Activated naive CD4-positive, alpha-beta T cell treated with anti-CD3 and anti-CD28 coated beads, Interleukin-2, amount 10 ng/mL, durations not matched to agents 7 days and 5 days (primary cell): ENCODE data around the gene LRRC15.

ENCODE experiments used
- CTCF ChIA-PET: fragments of 350-600 bp; sonication (Branson Sonifier 250); formaldehyde crosslinking; loops from one replicate; lab custom pipeline; 2021; ENCODE audit warnings: antibody characterized with exemption; lab: Charles Lee
- DNase-seq: peaks from one replicate; pipeline ENCODE4 v3.0.0-alpha.2; 2020
- H3K27ac Mint-ChIP-seq: one replicate; pipeline ENCODE4 v1.8.0; 2021; ENCODE audit warnings: mild to moderate bottlenecking, moderate library complexity, mixed read lengths
- H3K27me3 Mint-ChIP-seq: one replicate; pipeline ENCODE4 v1.8.0; 2021; ENCODE audit warnings: mild to moderate bottlenecking, mixed read lengths
- H3K36me3 Mint-ChIP-seq: one replicate; pipeline ENCODE4 v1.8.0; 2021; ENCODE audit warnings: mixed read lengths
- H3K4me1 Mint-ChIP-seq: one replicate; pipeline ENCODE4 v1.8.0; 2021; ENCODE audit warnings: mixed read lengths
- H3K4me3 Mint-ChIP-seq: one replicate; pipeline ENCODE4 v1.8.0; 2021; ENCODE audit warnings: mild to moderate bottlenecking, moderate library complexity, mixed read lengths
- H3K9me3 Mint-ChIP-seq: one replicate; pipeline ENCODE4 v1.8.0; 2021; ENCODE audit warnings: mixed read lengths

LRRC15 gene

GRCh38 chr3:194365526-194365925 is 4.0 kb downstream of the LRRC15 start:
- Mint-ChIP-seq H3K9me3 (no peaks in the 10 kb centered on the region), H3K27me3 (peaks cover 67% of the 10 kb centered on the region), H3K36me3 (no peaks in the 10 kb centered on the region), H3K27ac (no peak overlapping the region), H3K4me3 (no peak overlapping the region), H3K4me1 (no peaks in the 10 kb centered on the region)
- CTCF ChIA-PET, result no interaction called here
- no peak for DNase-seq

GRCh38 chr3:194364652-194365434 is 4.7 kb downstream of the LRRC15 start:
- H3K36me3 Mint-ChIP-seq, result no peaks in the 10 kb centered on the region
- peak overlapping the region; percentile 65 for H3K27ac Mint-ChIP-seq
- DNase-seq, result no peak
- no peak overlapping the region for H3K4me3 Mint-ChIP-seq
- H3K4me1 Mint-ChIP-seq, result no peaks in the 10 kb centered on the region
- no peaks in the 10 kb centered on the region for H3K9me3 Mint-ChIP-seq
- CTCF ChIA-PET, result interaction anchor here (1.1 kb wide), 1 partner anchor 21 kb away, joined by 6 read pairs; no protein-coding TSS in a partner anchor
- H3K27me3 Mint-ChIP-seq, result peaks cover 68% of the 10 kb centered on the region

- H3K27ac Mint-ChIP-seq, result no peak overlapping the region
- H3K36me3 Mint-ChIP-seq, result no peaks in the 10 kb centered on the region
- H3K4me1 Mint-ChIP-seq, result no peaks in the 10 kb centered on the region
- DNase-seq, result no peak
- no peaks in the 10 kb centered on the region for H3K9me3 Mint-ChIP-seq
- H3K27me3 Mint-ChIP-seq, result peaks cover 64% of the 10 kb centered on the region
- H3K4me3 Mint-ChIP-seq, result no peak overlapping the region
- CTCF ChIA-PET, result interaction anchor here (1.1 kb wide), 1 partner anchor 20 kb away, joined by 6 read pairs; no protein-coding TSS in a partner anchor
Measured at GRCh38 chr3:194364314-194364651, 5.3 kb downstream of the LRRC15 start.

- no peak overlapping the region for H3K27ac Mint-ChIP-seq
- no peak overlapping the region for H3K4me3 Mint-ChIP-seq
- no peaks in the 10 kb centered on the region for H3K9me3 Mint-ChIP-seq
- CTCF ChIA-PET, result interaction anchor here (5.5 kb wide), 1 partner anchor 16 kb away, joined by 32 read pairs; no protein-coding TSS in a partner anchor
- peaks cover 46% of the 10 kb centered on the region for H3K27me3 Mint-ChIP-seq
- no peak for DNase-seq
- H3K36me3 Mint-ChIP-seq, result no peaks in the 10 kb centered on the region
- no peaks in the 10 kb centered on the region for H3K4me1 Mint-ChIP-seq
Measured at GRCh38 chr3:194360568-194360967, 9.0 kb downstream of the LRRC15 start.

GRCh38 chr3:194357681-194358080 is 11.9 kb downstream of the LRRC15 start:
- Mint-ChIP-seq H3K4me1 (peaks cover 3% of the 10 kb centered on the region), H3K36me3 (no peaks in the 10 kb centered on the region), H3K27ac (no peak overlapping the region), H3K27me3 (peaks cover 45% of the 10 kb centered on the region), H3K9me3 (no peaks in the 10 kb centered on the region), H3K4me3 (no peak overlapping the region)
- no peak for DNase-seq
- CTCF ChIA-PET, result interaction anchor here (5.5 kb wide), 1 partner anchor 13 kb away, joined by 32 read pairs; no protein-coding TSS in a partner anchor

GRCh38 chr3:194355379-194355778 is 14.2 kb downstream of the LRRC15 start:
- CTCF ChIA-PET, result interaction anchor here (0.8 to 5.5 kb wide), 3 partner anchors 10 to 52 kb away, joined by 3 to 32 read pairs (median 4); no protein-coding TSS in a partner anchor
- Mint-ChIP-seq H3K9me3 (no peaks in the 10 kb centered on the region), H3K27ac (no peak overlapping the region), H3K36me3 (no peaks in the 10 kb centered on the region), H3K27me3 (peaks cover 29% of the 10 kb centered on the region), H3K4me3 (no peak overlapping the region), H3K4me1 (peaks cover 3% of the 10 kb centered on the region)
- DNase-seq, result no peak

GRCh38 chr3:194354315-194354714 is 15.2 kb downstream of the LRRC15 start:
- Mint-ChIP-seq H3K36me3 (no peaks in the 10 kb centered on the region), H3K27me3 (peaks cover 22% of the 10 kb centered on the region), H3K4me1 (peaks cover 3% of the 10 kb centered on the region), H3K27ac (no peak overlapping the region), H3K9me3 (no peaks in the 10 kb centered on the region), H3K4me3 (no peak overlapping the region)
- no peak for DNase-seq
- CTCF ChIA-PET, result no interaction called here

GRCh38 chr3:194352667-194353246 is 16.8 kb downstream of the LRRC15 start:
- Mint-ChIP-seq H3K4me1 (peaks cover 3% of the 10 kb centered on the region), H3K36me3 (no peaks in the 10 kb centered on the region), H3K27me3 (peaks cover 16% of the 10 kb centered on the region), H3K4me3 (no peak overlapping the region), H3K9me3 (no peaks in the 10 kb centered on the region), H3K27ac (no peak overlapping the region)
- CTCF ChIA-PET, result no interaction called here
- no peak for DNase-seq

- DNase-seq, result no peak
- H3K4me3 Mint-ChIP-seq, result no peak overlapping the region
- CTCF ChIA-PET, result no interaction called here
- H3K4me1 Mint-ChIP-seq, result peaks cover 3% of the 10 kb centered on the region
- H3K27me3 Mint-ChIP-seq, result peaks cover 13% of the 10 kb centered on the region
- H3K9me3 Mint-ChIP-seq, result no peaks in the 10 kb centered on the region
- no peaks in the 10 kb centered on the region for H3K36me3 Mint-ChIP-seq
- no peak overlapping the region for H3K27ac Mint-ChIP-seq
Measured at GRCh38 chr3:194351952-194352536, 17.5 kb downstream of the LRRC15 start.

- CTCF ChIA-PET, result no interaction called here
- H3K36me3 Mint-ChIP-seq, result no peaks in the 10 kb centered on the region
- DNase-seq, result no peak
- no peaks in the 10 kb centered on the region for H3K9me3 Mint-ChIP-seq
- H3K27me3 Mint-ChIP-seq, result peaks cover 8% of the 10 kb centered on the region
- H3K4me3 Mint-ChIP-seq, result no peak within 1 kb of the TSS
- H3K4me1 Mint-ChIP-seq, result peaks cover 3% of the 10 kb centered on the region
- no peak within 1 kb of the TSS for H3K27ac Mint-ChIP-seq
Measured at GRCh38 chr3:194351080-194351672, 18.4 kb downstream of the LRRC15 start, which contains the start of gene CPN2. Gene CPN2, minus strand, starts transcription at chr3:194351328. Its CDS starts 8,626 bp downstream, at chr3:194342702.

GRCh38 chr3:194350726-194351071 is 18.8 kb downstream of the LRRC15 start:
- Mint-ChIP-seq H3K4me1 (peaks cover 3% of the 10 kb centered on the region), H3K27me3 (peaks cover 12% of the 10 kb centered on the region), H3K27ac (no peak overlapping the region), H3K36me3 (no peaks in the 10 kb centered on the region), H3K9me3 (no peaks in the 10 kb centered on the region), H3K4me3 (no peak overlapping the region)
- CTCF ChIA-PET, result no interaction called here
- DNase-seq, result no peak

GRCh38 chr3:194348354-194348753 is 21.2 kb downstream of the LRRC15 start:
- no peak for DNase-seq
- H3K27ac Mint-ChIP-seq, result no peak overlapping the region

GRCh38 chr3:194346621-194347020 is 22.9 kb downstream of the LRRC15 start:
- Mint-ChIP-seq H3K36me3 (no peaks in the 10 kb centered on the region), H3K9me3 (no peaks in the 10 kb centered on the region), H3K4me3 (no peak overlapping the region), H3K27ac (no peak overlapping the region), H3K27me3 (peaks cover 41% of the 10 kb centered on the region), H3K4me1 (no peaks in the 10 kb centered on the region)
- no peak for DNase-seq
- CTCF ChIA-PET, result interaction anchor here (0.6 to 15.2 kb wide), 6 partner anchors 12 to 568 kb away, joined by 3 to 167 read pairs (median 32); no protein-coding TSS in a partner anchor

More at GRCh38 chr3:194348354-194348753, 21.2 kb downstream of the LRRC15 start:
- CTCF ChIA-PET, result no interaction called here
- H3K27me3 Mint-ChIP-seq, result peaks cover 31% of the 10 kb centered on the region
- no peaks in the 10 kb centered on the region for H3K9me3 Mint-ChIP-seq
- no peaks in the 10 kb centered on the region for H3K36me3 Mint-ChIP-seq
- H3K4me3 Mint-ChIP-seq, result no peak overlapping the region
- H3K4me1 Mint-ChIP-seq, result no peaks in the 10 kb centered on the region

- Mint-ChIP-seq H3K4me3 (no peak overlapping the region), H3K27ac (no peak overlapping the region), H3K4me1 (no peaks in the 10 kb centered on the region), H3K36me3 (no peaks in the 10 kb centered on the region), H3K27me3 (peaks cover 47% of the 10 kb centered on the region), H3K9me3 (no peaks in the 10 kb centered on the region)
- no peak for DNase-seq
- CTCF ChIA-PET, result interaction anchor here (1.8 to 15.2 kb wide), 5 partner anchors 11 to 567 kb away, joined by 10 to 167 read pairs (median 33); no protein-coding TSS in a partner anchor
Measured at GRCh38 chr3:194346035-194346434, 23.5 kb downstream of the LRRC15 start.
